ENCODE data around the gene KRTAP2-2. TPM values are rescaled to one million over a fixed set of nuclear protein-coding genes. Genes with fewer than 3 reads are reported as not detected.
"Not testable (repeated sequence)": the region's sequence is repeated elsewhere in the genome, so short reads cannot be mapped to it uniquely, and the experiment has no call there.

Gene KRTAP2-2
- total RNA-seq, 1 experiment from 2014 or later = not detected

DNA sequence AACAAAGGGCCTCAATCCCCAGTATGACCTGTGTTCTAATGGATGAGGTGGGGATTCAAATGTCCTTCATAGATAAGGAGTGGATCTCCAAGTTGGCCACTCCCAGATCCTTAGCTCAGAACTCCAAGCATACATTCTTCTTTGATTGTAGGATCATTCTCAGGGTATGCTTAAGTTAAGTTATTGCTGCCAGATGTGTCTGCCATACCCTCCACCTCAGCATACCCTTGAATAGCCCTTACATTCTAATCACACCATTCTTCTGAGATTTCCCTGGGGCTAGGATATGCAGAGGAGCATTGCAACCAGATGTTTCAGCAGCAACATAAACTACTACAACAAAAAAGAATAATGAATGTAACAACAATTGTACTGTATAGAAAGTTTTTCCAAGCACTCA is 12.3 kb upstream of the KRTAP2-2 start:
- in situ Hi-C loops (cut with HindIII; ENCODE audit: low pct_unique_long_range_greater_than_20kb, low sequenced_read_pairs) = no loop called here
- no peak for DNase-seq (ENCODE audit: low read depth, low spot score)

DNA sequence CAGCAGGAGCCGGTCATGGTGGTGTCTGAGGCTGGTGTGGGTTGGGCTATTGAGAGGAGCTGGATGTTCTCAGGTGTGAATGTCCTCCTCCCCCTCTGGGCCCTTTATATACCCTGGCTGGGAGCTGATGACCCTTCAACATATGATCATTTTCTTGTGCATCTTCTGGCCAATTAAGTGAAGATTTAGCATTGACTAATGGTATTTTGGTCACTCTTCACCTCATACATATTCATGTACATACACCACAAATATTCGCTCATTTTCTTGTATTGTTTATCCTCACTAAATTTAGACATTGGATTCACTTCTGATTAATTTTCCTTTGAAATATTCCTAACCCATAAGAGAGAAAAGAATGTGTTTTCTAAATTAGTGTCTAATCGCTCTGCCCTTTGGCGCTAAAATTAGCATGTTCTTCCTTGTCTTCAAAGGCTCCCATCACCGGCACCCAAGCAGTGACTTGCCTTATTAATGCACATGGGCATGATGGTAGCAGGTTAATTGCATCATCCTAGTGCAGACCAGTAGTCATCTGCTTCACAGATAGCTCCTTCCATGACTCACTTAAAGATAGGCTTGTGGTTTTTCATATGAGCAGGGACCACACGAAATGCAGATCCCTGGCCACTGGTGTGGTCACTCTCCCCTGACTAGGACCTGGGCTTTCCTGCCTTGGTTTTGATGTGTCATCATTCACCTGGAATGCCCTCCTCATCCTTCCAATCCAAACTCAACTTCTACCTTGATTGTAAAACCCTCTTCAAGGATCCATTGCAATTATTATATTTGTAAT is 11.0 kb upstream of the KRTAP2-2 start, which contains the start of gene KRTAP2-4:
Gene KRTAP2-4 (minus strand): TSS at position 51 of the 796 bp plus-strand sequence. CDS start 34 bp downstream, at position 17.
- in situ Hi-C loops (cut with HindIII; ENCODE audit: low pct_unique_long_range_greater_than_20kb, low sequenced_read_pairs) = no loop called here
- no peak for DNase-seq (ENCODE audit: low read depth, low spot score)

DNA sequence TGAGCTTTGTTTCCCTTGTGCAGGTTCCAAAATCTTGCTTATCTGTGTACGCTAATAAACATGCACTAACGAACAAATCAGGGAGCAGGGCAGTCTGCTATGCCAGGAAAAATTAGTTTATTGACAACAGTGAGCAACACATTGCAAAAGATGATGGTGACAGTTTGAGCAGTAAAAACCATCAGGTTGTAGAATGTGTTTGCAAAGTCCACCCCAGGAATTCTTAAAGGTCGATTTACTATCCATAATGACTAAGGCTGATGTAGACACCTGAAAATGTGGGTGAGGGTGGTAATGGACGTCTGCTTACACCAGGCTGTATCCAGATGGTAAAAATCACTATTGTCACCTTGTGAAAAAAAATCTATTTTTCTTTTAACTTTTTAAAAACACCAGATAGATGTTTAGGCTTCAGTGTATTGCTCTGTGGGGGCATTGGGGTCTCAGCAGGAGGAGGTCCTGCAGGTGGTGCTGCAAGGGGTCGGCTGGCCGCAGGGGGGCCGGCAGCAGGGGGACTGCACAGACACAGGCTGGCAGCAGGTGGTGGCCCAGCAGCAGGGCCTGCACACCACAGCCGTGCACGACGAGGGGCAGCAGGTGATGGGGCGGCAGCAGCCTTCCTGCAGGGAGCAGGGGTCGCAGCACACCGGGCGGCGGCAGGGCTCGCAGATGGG is 10.1 kb upstream of the KRTAP2-2 start:
- in situ Hi-C loops (cut with HindIII; ENCODE audit: low pct_unique_long_range_greater_than_20kb, low sequenced_read_pairs) = not testable (repeated sequence)

DNA sequence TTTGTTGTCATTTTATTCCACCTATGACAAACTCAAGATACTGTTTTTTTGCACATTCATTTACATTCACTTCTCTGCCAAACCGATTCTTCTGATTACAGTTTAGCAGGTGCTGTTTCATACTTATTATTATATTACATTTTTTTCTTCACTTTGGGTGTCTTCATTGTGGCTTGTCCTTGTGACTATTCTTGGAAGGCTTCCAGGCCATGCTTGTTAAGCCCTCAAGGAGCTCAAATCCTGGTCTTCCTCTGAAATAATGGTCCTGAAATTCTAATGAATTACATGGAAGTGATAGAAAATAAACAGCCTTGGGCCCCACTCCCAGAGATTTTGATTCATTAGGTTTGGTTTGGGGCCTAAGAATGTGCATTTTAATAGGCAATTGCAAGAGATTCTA is 9.3 kb upstream of the KRTAP2-2 start:
- in situ Hi-C loops (cut with HindIII; ENCODE audit: low pct_unique_long_range_greater_than_20kb, low sequenced_read_pairs) = no loop called here
- no peak for DNase-seq (ENCODE audit: low read depth, low spot score)

More for the DNA sequence above, 10.1 kb upstream of the KRTAP2-2 start:
- DNase-seq (ENCODE audit: low read depth, low spot score) = not testable (repeated sequence)

DNA sequence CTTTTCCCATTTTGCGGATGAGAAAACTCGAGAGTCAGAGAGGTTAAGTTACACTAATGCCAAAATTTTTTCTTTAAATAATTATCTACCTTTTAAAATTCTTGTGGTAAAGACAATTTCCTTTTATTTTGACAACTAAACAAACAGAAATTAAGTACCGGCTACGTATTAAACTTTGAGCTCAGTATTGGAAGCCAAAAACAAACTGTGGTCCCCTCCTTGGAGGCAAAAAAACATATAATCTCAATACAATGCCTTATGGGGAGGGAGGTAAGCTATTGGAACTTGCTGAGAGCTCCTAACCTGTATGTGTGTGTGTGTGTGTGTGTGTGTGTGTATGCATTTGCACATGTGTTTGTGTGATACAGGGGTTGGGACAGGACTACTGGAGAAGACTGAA is 8.4 kb upstream of the KRTAP2-2 start:
- DNase-seq (ENCODE audit: low read depth, low spot score) = no peak
- in situ Hi-C loops (cut with HindIII; ENCODE audit: low pct_unique_long_range_greater_than_20kb, low sequenced_read_pairs) = no loop called here

DNA sequence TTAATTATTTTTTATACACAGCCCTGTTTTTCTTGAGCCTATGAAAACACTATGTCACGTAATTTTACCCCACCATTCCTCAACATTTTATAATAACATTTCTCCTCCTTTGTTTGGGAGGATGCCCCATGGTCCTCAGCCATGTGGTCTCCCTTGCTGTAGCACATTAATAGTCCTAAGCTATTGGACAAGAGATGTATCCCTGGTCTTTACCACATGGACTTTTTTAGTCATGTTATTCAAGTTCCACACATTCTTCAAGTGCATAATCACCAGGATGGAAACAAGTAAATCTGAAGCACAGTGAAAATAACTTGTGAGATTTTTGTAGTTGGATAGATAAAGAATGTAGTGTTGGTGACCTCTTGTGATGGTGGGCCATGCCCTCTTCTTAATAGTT is 6.9 kb upstream of the KRTAP2-2 start:
- in situ Hi-C loops (cut with HindIII; ENCODE audit: low pct_unique_long_range_greater_than_20kb, low sequenced_read_pairs) = no loop called here
- no peak for DNase-seq (ENCODE audit: low read depth, low spot score)

DNA sequence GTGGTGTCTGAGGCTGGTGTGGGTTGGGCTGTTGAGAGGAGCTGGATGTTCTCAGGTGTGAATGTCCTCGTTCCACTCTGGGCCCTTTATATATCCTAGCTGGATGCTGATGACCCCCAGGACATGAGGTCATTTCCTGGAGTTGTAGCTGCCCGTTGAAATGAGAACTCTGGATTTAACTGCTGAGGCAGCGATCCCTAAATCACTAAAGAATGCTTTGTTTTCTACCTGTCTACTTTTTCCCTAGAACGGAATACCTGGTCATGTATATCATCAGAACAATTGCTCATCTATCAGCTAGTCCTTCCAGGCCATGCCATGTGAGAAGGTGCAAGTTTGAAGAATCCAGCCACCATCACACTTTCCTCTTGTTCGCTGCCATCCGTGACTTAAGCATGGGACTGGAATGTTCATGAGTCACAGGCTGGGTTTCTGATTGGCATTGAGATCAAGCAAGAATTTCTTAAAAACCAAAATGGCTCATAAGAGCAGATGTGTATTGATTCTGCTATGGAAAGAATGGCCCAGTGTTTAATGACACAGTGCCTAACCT is 5.1 kb upstream of the KRTAP2-2 start, which contains the start of gene KRTAP2-3:
Gene KRTAP2-3 (minus strand): TSS at position 63 of the 553 bp plus-strand sequence. CDS start 64 bp downstream, outside the sequence.
- in situ Hi-C loops (cut with HindIII; ENCODE audit: low pct_unique_long_range_greater_than_20kb, low sequenced_read_pairs) = no loop called here
- DNase-seq (ENCODE audit: low read depth, low spot score) = peak; percentile 80

DNA sequence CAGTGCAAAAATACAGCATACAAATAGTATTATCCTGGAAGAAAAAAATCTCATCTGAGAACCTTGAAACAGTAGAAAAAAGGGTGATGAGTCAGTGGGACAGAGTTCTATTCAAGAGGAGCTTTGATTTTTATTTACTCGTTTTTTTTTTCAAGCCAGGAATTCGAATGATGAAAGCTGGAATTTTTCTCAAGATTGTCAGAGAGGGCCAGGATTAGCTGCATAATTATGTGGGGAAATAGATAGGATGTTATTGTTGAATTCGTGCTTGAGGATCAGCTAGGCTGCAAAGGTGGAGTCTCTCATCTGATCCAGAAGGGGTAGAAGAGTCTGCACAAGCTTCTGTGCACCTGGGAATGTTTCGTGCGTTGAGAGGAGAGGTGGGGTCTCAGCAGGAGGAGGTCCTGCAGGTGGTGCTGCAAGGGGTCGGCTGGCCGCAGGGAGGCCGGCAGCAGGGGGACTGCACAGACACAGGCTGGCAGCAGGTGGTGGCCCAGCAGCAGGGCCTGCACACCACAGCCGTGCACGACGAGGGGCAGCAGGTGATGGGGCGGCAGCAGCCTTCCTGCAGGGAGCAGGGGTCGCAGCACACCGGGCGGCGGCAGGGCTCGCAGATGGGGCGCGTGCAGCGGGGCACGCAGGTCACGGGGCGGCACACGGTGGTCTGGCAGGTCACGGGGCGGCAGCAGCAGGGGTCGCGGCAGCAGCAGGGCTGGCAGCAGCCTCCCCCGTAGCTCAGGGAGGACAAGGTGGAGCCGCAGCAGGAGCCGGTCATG is 4.4 kb upstream of the KRTAP2-2 start:
- in situ Hi-C loops (cut with HindIII; ENCODE audit: low pct_unique_long_range_greater_than_20kb, low sequenced_read_pairs); DNase-seq (ENCODE audit: low read depth, low spot score): not testable (repeated sequence)

DNA sequence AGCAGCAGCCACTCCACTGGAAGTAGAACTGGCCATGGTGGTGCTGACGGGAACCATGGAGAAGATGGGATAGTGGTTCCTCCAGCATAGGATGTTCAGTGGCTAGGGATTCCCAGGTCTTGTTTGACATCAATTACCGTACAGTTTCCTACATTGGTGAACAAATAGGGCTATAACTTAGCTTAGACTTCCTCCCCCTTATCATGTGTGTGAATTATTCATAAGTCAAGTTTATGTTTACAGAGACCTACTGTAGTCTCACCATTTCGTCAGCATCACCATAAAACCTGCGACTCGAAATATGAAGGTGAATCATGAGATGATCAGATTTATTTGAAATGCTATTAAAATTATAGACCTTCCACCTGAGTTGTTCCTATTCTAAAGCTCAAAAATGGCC is 3.7 kb upstream of the KRTAP2-2 start:
- in situ Hi-C loops (cut with HindIII; ENCODE audit: low pct_unique_long_range_greater_than_20kb, low sequenced_read_pairs) = no loop called here
- DNase-seq (ENCODE audit: low read depth, low spot score) = no peak

DNA sequence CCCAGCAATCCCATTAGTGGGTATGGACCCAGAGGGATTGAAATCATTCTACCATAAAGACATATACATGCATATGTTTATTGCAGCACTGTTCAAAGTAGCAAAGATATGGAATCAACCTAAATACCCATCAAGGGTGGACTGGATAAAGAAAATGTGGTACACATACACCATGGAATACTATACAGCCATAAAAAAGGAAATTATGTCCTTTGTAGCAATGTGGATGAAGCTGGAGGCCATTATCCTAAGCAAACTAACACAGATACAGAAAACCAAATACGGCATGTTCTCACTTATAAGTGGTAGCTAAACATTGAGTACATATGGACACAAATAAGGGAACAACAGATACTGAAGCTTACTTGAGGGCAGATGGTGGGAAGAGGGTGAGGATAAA is 2.5 kb upstream of the KRTAP2-2 start:
- no peak for DNase-seq (ENCODE audit: low read depth, low spot score)
- in situ Hi-C loops (cut with HindIII; ENCODE audit: low pct_unique_long_range_greater_than_20kb, low sequenced_read_pairs) = no loop called here

DNA sequence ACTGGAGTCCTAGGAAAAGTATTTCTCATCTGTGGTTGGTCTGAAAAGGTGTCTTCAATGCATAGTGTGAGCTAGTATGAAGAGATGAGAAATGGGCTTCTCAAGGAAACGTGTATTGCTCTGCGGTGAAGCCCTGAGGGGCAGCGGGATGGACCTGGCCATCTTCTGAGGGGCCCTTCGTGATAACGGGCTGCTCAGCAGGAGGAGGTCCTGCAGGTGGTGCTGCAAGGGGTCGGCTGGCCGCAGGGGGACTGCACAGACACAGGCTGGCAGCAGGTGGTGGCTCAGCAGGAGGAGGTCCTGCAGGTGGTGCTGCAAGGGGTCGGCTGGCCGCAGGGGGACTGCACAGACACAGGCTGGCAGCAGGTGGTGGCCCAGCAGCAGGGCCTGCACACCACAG is 474 bp downstream of the KRTAP2-2 start:
- DNase-seq (ENCODE audit: low read depth, low spot score); in situ Hi-C loops (cut with HindIII; ENCODE audit: low pct_unique_long_range_greater_than_20kb, low sequenced_read_pairs): not testable (repeated sequence)

DNA sequence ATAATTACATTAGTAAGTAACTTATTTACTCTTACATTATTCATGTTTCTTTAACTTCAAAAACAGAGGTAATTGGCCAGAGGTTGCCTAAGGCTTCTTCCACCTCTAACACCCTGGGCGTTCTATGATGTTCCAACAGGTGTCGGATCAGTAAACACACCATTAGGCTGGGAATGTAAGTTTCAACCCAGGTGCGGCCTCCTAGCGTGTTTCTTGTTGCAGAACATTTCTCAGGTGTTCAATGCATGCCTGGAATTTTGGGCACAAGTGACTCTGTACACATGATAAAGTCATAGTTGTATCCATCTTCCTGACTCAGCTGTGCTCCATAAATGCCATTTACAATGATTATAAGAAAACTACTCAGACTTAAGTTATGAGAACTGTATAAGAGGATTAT is 1.0 kb downstream of the KRTAP2-2 start:
- in situ Hi-C loops (cut with HindIII; ENCODE audit: low pct_unique_long_range_greater_than_20kb, low sequenced_read_pairs) = no loop called here
- DNase-seq (ENCODE audit: low read depth, low spot score) = no peak

DNA sequence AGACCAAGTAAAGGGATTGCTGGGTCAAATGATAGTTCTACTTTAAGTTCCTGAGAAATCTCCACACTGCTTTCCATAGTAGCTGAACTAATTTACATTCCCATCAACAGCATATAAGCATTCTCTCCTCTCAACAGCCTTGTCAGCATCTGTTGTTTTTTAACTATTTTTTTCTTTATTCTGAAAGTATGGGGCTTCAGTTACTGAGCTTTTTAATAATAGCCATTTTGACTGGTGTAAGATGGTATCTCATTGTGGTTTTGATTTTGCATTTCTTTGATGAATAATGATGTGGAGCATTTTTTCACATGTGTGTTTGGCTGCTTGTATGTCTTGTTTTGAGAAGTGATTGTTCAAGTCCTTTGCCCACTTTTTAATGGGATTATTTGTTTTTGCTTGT is 2.5 kb downstream of the KRTAP2-2 start:
- in situ Hi-C loops (cut with HindIII; ENCODE audit: low pct_unique_long_range_greater_than_20kb, low sequenced_read_pairs) = no loop called here
- DNase-seq (ENCODE audit: low read depth, low spot score) = no peak

DNA sequence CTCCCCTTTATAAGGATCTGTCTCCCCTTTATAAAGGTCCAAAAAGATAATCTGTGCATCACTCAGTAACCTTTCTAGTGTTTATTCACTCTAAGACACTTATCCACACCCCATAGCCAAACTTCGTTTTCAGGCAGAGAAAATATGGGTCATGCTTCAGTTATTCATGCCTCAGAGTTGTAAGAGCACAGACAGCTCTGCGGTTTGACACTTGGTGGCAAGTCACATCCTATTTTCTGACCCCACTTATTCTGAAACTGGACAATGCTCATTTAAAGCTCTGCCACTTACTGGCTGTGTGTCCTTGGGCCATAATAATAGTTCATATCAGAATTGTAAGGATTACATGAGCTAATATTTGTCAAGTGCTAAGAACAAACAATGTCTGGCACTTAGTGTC is 5.9 kb downstream of the KRTAP2-2 start:
- DNase-seq (ENCODE audit: low read depth, low spot score) = no peak
- in situ Hi-C loops (cut with HindIII; ENCODE audit: low pct_unique_long_range_greater_than_20kb, low sequenced_read_pairs) = no loop called here

DNA sequence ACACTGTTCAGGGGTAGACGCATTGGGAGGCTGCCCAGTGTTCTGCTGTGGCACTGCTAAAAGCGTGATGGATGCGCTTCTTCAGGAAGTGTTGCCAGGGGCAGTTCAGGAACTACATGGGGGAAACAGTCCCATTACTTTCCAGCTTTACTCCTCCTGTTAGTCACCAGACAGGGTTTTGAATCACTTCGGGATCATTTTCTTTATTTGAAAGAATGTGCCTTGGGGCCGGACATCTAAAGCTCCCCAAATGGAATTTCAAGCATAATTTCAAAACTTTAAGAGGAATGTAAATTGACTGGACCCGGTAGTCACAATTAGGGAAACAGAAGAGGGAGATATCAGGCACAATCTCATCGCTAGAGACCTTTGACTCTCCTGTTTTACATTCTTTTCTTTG is 6.6 kb downstream of the KRTAP2-2 start:
- in situ Hi-C loops (cut with HindIII; ENCODE audit: low pct_unique_long_range_greater_than_20kb, low sequenced_read_pairs) = no loop called here
- DNase-seq (ENCODE audit: low read depth, low spot score) = no peak

DNA sequence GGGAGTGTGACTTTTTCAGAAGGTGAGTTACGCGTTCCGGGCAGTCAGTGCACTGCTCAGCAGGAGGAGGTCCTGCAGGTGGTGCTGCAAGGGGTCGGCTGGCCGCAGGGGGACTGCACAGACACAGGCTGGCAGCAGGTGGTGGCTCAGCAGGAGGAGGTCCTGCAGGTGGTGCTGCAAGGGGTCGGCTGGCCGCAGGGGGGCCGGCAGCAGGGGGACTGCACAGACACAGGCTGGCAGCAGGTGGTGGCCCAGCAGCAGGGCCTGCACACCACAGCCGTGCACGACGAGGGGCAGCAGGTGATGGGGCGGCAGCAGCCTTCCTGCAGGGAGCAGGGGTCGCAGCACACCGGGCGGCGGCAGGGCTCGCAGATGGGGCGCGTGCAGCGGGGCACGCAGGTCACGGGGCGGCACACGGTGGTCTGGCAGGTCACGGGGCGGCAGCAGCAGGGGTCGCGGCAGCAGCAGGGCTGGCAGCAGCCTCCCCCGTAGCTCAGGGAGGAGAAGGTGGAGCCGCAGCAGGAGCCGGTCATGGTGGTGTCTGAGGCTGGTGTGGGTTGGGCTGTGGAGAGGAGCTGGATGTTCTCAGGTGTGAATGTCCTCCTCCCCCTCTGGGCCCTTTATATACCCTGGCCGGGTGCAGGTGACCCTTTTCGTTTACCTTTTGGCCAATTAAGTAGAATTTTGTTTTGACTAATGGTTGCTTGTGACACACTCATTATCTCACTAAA is 8.1 kb downstream of the KRTAP2-2 start, which contains the start of gene KRTAP2-1:
Gene KRTAP2-1 (minus strand): TSS at position 582 of the 731 bp plus-strand sequence. CDS start 49 bp downstream, at position 533.
- in situ Hi-C loops (cut with HindIII; ENCODE audit: low pct_unique_long_range_greater_than_20kb, low sequenced_read_pairs) = not testable (repeated sequence)

DNA sequence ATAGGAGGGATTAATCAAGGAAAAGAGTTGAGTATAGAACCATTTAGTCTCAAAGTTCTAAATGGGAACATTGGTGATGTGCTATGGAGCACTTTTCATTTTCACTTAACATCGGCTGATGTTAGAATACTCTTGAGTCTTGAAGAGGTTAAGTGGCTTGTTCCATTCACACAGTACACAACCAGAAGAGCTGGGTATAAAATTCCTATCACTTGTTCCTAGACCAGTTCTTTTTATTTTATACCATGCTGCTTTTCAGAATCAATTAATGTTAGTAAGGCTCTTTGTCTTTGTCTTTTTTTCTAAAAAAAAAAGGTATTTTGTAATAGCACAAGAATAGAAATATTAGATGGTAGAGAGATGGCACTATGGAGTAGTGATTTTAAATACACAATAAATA is 12.1 kb downstream of the KRTAP2-2 start:
- in situ Hi-C loops (cut with HindIII; ENCODE audit: low pct_unique_long_range_greater_than_20kb, low sequenced_read_pairs) = no loop called here
- no peak for DNase-seq (ENCODE audit: low read depth, low spot score)

More for the DNA sequence above, 8.1 kb downstream of the KRTAP2-2 start, which contains the start of gene KRTAP2-1:
- DNase-seq (ENCODE audit: low read depth, low spot score) = not testable (repeated sequence)
